ENCODE measurements around the gene LZTS3.
"Not testable (repeated sequence)": the region's sequence is repeated elsewhere in the genome, so short reads cannot be mapped to it uniquely, and the experiment has no call there.

The LZTS3 gene

GRCh38 chr20:3192226-3193015, 19.1 kb upstream of the LZTS3 start:
- no peak for DNase-seq

- no peak for DNase-seq
These were observed 17.3 kb upstream of the LZTS3 start for GRCh38 chr20:3190681-3191111.

- DNase-seq = no peak
These were observed 16.3 kb upstream of the LZTS3 start for GRCh38 chr20:3189561-3190131.

GRCh38 chr20:3188823-3189413, 15.6 kb upstream of the LZTS3 start:
- no peak for DNase-seq

GRCh38 chr20:3187861-3188260, 14.5 kb upstream of the LZTS3 start:
- not testable (repeated sequence) for DNase-seq

GRCh38 chr20:3183896-3184612, 10.7 kb upstream of the LZTS3 start:
- DNase-seq = no peak

GRCh38 chr20:3182429-3182828, 9.1 kb upstream of the LZTS3 start:
- DNase-seq = not testable (repeated sequence)

- no peak for DNase-seq
These were observed 7.9 kb upstream of the LZTS3 start for GRCh38 chr20:3181270-3181669.

GRCh38 chr20:3180319-3180718, 7.0 kb upstream of the LZTS3 start:
- no peak for DNase-seq

- no peak for DNase-seq
These were observed 4.6 kb upstream of the LZTS3 start for GRCh38 chr20:3177746-3178485.

- DNase-seq = no peak
These were observed 1.9 kb upstream of the LZTS3 start for GRCh38 chr20:3175270-3175669.

- peak; percentile 44 for DNase-seq
These were observed 1.3 kb upstream of the LZTS3 start for GRCh38 chr20:3174442-3175261.

GRCh38 chr20:3173610-3174441, 477 bp upstream of the LZTS3 start:
- DNase-seq = peak; percentile 90

- no peak for DNase-seq
These were observed 1.0 kb downstream of the LZTS3 start for GRCh38 chr20:3172126-3172932.

GRCh38 chr20:3171391-3172125, 1.8 kb downstream of the LZTS3 start:
- DNase-seq = no peak

GRCh38 chr20:3168829-3169590, 4.3 kb downstream of the LZTS3 start:
- no peak for DNase-seq

GRCh38 chr20:3168079-3168828, 5.1 kb downstream of the LZTS3 start:
- no peak for DNase-seq

- no peak for DNase-seq
These were observed 5.6 kb downstream of the LZTS3 start for GRCh38 chr20:3167738-3168078.
